ENCODE results near the gene RASL11B.

GRCh38 chr4:52869656-52870055 lies 7.5 kb downstream of the RASL11B start:
- TF ChIP-seq POLR2A (IDR thresholded peaks at IDR 0.05) = no peak
- TF ChIP-seq, protein P1, sequence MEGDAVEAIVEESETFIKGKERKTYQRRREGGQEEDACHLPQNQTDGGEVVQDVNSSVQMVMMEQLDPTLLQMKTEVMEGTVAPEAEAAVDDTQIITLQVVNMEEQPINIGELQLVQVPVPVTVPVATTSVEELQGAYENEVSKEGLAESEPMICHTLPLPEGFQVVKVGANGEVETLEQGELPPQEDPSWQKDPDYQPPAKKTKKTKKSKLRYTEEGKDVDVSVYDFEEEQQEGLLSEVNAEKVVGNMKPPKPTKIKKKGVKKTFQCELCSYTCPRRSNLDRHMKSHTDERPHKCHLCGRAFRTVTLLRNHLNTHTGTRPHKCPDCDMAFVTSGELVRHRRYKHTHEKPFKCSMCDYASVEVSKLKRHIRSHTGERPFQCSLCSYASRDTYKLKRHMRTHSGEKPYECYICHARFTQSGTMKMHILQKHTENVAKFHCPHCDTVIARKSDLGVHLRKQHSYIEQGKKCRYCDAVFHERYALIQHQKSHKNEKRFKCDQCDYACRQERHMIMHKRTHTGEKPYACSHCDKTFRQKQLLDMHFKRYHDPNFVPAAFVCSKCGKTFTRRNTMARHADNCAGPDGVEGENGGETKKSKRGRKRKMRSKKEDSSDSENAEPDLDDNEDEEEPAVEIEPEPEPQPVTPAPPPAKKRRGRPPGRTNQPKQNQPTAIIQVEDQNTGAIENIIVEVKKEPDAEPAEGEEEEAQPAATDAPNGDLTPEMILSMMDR (IDR thresholded peaks at IDR 0.05) = no peak
